Vagina (tissue), 2 donors: Measurements from ENCODE around the gene CPN2.

Source experiments
- CTCF ChIP-seq, 3 experiments: fragments of 450-650 bp in 2 of 3; fragments of 200-600 bp in 1 of 3; sonication (generic) in 1 of 3; IDR thresholded peaks; one replicate each; pipeline ENCODE4 v1.5.1; 2017 to 2019; ENCODE audit warnings: antibody characterized with exemption in 3 of 3, mild to moderate bottlenecking in 2 of 3, moderate library complexity in 2 of 3
- POLR2A ChIP-seq, 2 donors: fragments of 450-650 bp; IDR thresholded peaks; one replicate each; pipeline ENCODE4 v1.6.1; 2017; ENCODE audit warnings: antibody characterized with exemption in 2 of 2, mild to moderate bottlenecking in 2 of 2, moderate library complexity in 2 of 2

- TF ChIP-seq CTCF (IDR thresholded peaks at IDR 0.05) (no peak), POLR2A (IDR thresholded peaks at IDR 0.05) (no peak)
Observed at GRCh38 chr3:194392576-194392975, 41.4 kb upstream of the CPN2 start.
